ENCODE data around the gene NOTCH2. TPM values are rescaled to one million over a fixed set of nuclear protein-coding genes. Genes with fewer than 3 reads are reported as not detected.

NOTCH2 gene
- polyA plus RNA-seq, 3 donors = 47.3 to 108 (median 86.6) TPM

- no peak for DNase-seq
- Mint-ChIP-seq H3K4me1 (no peaks in the 10 kb centered on the region), H3K9me3 (peaks cover 0 to 17% (median 11%) of the 10 kb centered on the region in 7 donors), H3K27me3 (ENCODE audit: low read depth in 3 of 3) (no peaks in the 10 kb centered on the region), H3K27ac (no peak overlapping the region), H3K36me3 (peaks cover 88 to 96% of the 10 kb centered on the region in 2 donors), H3K4me3 (no peak overlapping the region)
- TF ChIP-seq, protein P1, sequence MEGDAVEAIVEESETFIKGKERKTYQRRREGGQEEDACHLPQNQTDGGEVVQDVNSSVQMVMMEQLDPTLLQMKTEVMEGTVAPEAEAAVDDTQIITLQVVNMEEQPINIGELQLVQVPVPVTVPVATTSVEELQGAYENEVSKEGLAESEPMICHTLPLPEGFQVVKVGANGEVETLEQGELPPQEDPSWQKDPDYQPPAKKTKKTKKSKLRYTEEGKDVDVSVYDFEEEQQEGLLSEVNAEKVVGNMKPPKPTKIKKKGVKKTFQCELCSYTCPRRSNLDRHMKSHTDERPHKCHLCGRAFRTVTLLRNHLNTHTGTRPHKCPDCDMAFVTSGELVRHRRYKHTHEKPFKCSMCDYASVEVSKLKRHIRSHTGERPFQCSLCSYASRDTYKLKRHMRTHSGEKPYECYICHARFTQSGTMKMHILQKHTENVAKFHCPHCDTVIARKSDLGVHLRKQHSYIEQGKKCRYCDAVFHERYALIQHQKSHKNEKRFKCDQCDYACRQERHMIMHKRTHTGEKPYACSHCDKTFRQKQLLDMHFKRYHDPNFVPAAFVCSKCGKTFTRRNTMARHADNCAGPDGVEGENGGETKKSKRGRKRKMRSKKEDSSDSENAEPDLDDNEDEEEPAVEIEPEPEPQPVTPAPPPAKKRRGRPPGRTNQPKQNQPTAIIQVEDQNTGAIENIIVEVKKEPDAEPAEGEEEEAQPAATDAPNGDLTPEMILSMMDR (IDR thresholded peaks at IDR 0.05) = no peak
- H3K4me3 ChIP-seq (replicated peaks in 1 of 3; ENCODE audit: low read depth in 2 of 3, low read length in 3 of 3) = no peak overlapping the region
- no peak overlapping the region for H3K27ac ChIP-seq (ENCODE audit: low read depth in 1 of 2, low read length in 2 of 2)
- H4K20me1 ChIP-seq (ENCODE audit: insufficient read depth, low read length) = peaks cover 97% of the 10 kb centered on the region
- peaks cover 7 to 13% of the 10 kb centered on the region in 2 donors for H3K9me3 ChIP-seq (replicated peaks in 1 of 2; ENCODE audit: control insufficient read depth in 1 of 2, insufficient read depth in 1 of 2, low read length in 2 of 2)
- 100% methylated on average over 1 of the region's 1 CpG for WGBS (ENCODE audit: insufficient coverage)
- H3K27me3 ChIP-seq (ENCODE audit: control insufficient read depth in 2 of 2, insufficient read depth in 2 of 2, low read length in 2 of 2) = no peaks in the 10 kb centered on the region
- no peak overlapping the region for H3K9ac ChIP-seq (ENCODE audit: insufficient read depth, low read length, poor library complexity, severe bottlenecking)
- H3K4me1 ChIP-seq (ENCODE audit: control insufficient read depth in 1 of 2, insufficient read depth in 2 of 2, low read length in 2 of 2) = no peaks in the 10 kb centered on the region
- peaks cover 88 to 94% of the 10 kb centered on the region in 2 donors for H3K36me3 ChIP-seq (replicated peaks in 1 of 2; ENCODE audit: control insufficient read depth in 1 of 2, insufficient read depth in 2 of 2, low read length in 2 of 2)
- no peaks in the 10 kb centered on the region for H3K79me2 ChIP-seq (ENCODE audit: insufficient read depth, low read length)
- no peak overlapping the region for H2AFZ ChIP-seq (ENCODE audit: insufficient read depth, low read depth, low read length, poor library complexity, severe bottlenecking)
- intact Hi-C loops (cut with micrococcal nuclease) = no loop called here
- H3K4me2 ChIP-seq (replicated peaks; ENCODE audit: extremely low read depth, low read length, poor library complexity, severe bottlenecking) = no peak overlapping the region
Measured at GRCh38 chr1:119929643-119930315, 139.7 kb downstream of the NOTCH2 start.

DNA sequence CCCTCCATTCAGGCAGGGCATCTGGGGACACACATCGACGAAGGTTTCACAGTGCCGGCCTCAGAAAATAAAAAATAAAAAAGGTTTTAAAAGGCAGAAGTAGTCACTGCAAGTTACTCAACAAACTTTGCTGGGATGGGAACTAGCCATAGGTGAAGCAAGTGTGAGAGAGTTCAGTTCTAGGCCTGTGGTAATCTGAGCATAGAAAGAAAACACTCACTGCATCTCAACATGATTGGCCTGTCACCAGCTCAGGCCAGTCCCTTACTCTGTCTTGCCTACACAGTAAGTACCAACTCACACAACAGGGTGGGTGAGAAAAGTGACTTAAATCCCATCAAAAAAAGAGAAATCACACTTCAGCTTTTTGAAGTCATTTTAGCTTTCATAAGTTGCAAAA lies 142.9 kb downstream of the NOTCH2 start:
- intact Hi-C loops (cut with micrococcal nuclease) = no loop called here
- Mint-ChIP-seq H3K36me3 (peaks cover 93 to 98% of the 10 kb centered on the region in 2 donors), H3K4me1 (no peaks in the 10 kb centered on the region), H3K9me3 (no peaks in the 10 kb centered on the region), H3K27ac (no peak overlapping the region), H3K4me3 (no peak overlapping the region), H3K27me3 (ENCODE audit: low read depth in 3 of 3) (no peaks in the 10 kb centered on the region)
- H4K20me1 ChIP-seq (ENCODE audit: insufficient read depth, low read length) = peaks cover 99% of the 10 kb centered on the region
- WGBS (ENCODE audit: insufficient coverage) = 93% methylated on average over 3 of the region's 3 CpGs
- H3K27me3 ChIP-seq (ENCODE audit: control insufficient read depth in 2 of 2, insufficient read depth in 2 of 2, low read length in 2 of 2) = no peaks in the 10 kb centered on the region
- H2AFZ ChIP-seq (ENCODE audit: insufficient read depth, low read depth, low read length, poor library complexity, severe bottlenecking) = no peak overlapping the region
- no peaks in the 10 kb centered on the region for H3K4me1 ChIP-seq (ENCODE audit: control insufficient read depth in 1 of 2, insufficient read depth in 2 of 2, low read length in 2 of 2)
- H3K9me3 ChIP-seq (replicated peaks in 1 of 2; ENCODE audit: control insufficient read depth in 1 of 2, insufficient read depth in 1 of 2, low read length in 2 of 2) = no peaks in the 10 kb centered on the region
- DNase-seq = no peak
- no peak overlapping the region for H3K4me2 ChIP-seq (replicated peaks; ENCODE audit: extremely low read depth, low read length, poor library complexity, severe bottlenecking)
- TF ChIP-seq, protein P1 (IDR thresholded peaks at IDR 0.05) = no peak
- H3K4me3 ChIP-seq (replicated peaks in 1 of 3; ENCODE audit: low read depth in 2 of 3, low read length in 3 of 3) = no peak overlapping the region
- no peak overlapping the region for H3K9ac ChIP-seq (ENCODE audit: insufficient read depth, low read length, poor library complexity, severe bottlenecking)
- no peaks in the 10 kb centered on the region for H3K79me2 ChIP-seq (ENCODE audit: insufficient read depth, low read length)
- H3K27ac ChIP-seq (ENCODE audit: low read depth in 1 of 2, low read length in 2 of 2) = no peak overlapping the region
- peaks cover 94 to 97% of the 10 kb centered on the region in 2 donors for H3K36me3 ChIP-seq (replicated peaks in 1 of 2; ENCODE audit: control insufficient read depth in 1 of 2, insufficient read depth in 2 of 2, low read length in 2 of 2)
